HEK293 (cell line): ENCODE data around the gene MICAL3.

Experiments used
- CTCF ChIP-seq: fragments of 450-650 bp; formaldehyde crosslinking; IDR thresholded peaks from 2 replicates; pipeline ENCODE4 v1.5.1; 2016; ENCODE audit warnings: missing biosample characterization, missing genetic modification characterization
- KLF17 ChIP-seq: fragments of 450-650 bp; formaldehyde crosslinking; IDR thresholded peaks from 2 replicates; pipeline ENCODE4 v1.5.1; 2016; ENCODE audit warnings: missing biosample characterization, missing genetic modification characterization
- MEIS1 ChIP-seq: sonication (generic); formaldehyde crosslinking; IDR thresholded peaks from 2 replicates; pipeline ENCODE4 v1.8.1; 2022; ENCODE audit warnings: missing genetic modification reagents, mild to moderate bottlenecking, borderline replicate concordance
- ZBTB10 ChIP-seq: fragments of 450-650 bp; formaldehyde crosslinking; IDR thresholded peaks from 2 replicates; pipeline ENCODE4 v1.5.1; 2016; ENCODE audit warnings: missing biosample characterization, missing genetic modification characterization
- ZNF132 ChIP-seq: fragments of 450-650 bp; formaldehyde crosslinking; IDR thresholded peaks from 2 replicates; pipeline ENCODE4 v1.5.1; 2017; ENCODE audit warnings: missing biosample characterization, missing genetic modification characterization, borderline replicate concordance
- ZNF19 ChIP-seq: fragments of 450-650 bp; formaldehyde crosslinking; IDR thresholded peaks from 2 replicates; pipeline ENCODE4; 2016; ENCODE audit warnings: missing biosample characterization, missing genetic modification characterization, low read depth
- ZNF362 ChIP-seq: fragments of 450-650 bp; formaldehyde crosslinking; IDR thresholded peaks from 2 replicates; pipeline ENCODE4 v1.5.1; 2016; ENCODE audit warnings: missing biosample characterization, missing genetic modification characterization
- ZNF704 ChIP-seq: fragments of 450-650 bp; formaldehyde crosslinking; IDR thresholded peaks from 2 replicates; pipeline ENCODE4 v1.5.1; 2016; ENCODE audit warnings: missing biosample characterization, missing genetic modification characterization

- TF ChIP-seq MEIS1 (no peak), KLF17 (tag by site-specific recombination) (no peak), ZNF362 (tag by site-specific recombination) (no peak), CTCF (tag by site-specific recombination) (no peak), ZNF19 (no peak), ZBTB10 (tag by site-specific recombination) (no peak), ZNF704 (no peak), ZNF132 (tag by site-specific recombination) (no peak)
Measured at GRCh38 chr22:17844150-17844549, 180.2 kb downstream of the MICAL3 start.
